GM12892 (cell line): ENCODE data around the gene XPR1.

Experiments
- POLR2AphosphoS5 ChIP-seq: IDR thresholded peaks from 2 replicates; pipeline ENCODE4 v1.6.1; 2011; ENCODE audit warnings: low read depth, low read length, control low read depth
- TAF1 ChIP-seq: IDR thresholded peaks from 2 replicates; pipeline ENCODE4 v1.6.1; 2011; ENCODE audit warnings: low read depth, mild to moderate bottlenecking, control low read depth, low read length, borderline replicate concordance

DNA sequence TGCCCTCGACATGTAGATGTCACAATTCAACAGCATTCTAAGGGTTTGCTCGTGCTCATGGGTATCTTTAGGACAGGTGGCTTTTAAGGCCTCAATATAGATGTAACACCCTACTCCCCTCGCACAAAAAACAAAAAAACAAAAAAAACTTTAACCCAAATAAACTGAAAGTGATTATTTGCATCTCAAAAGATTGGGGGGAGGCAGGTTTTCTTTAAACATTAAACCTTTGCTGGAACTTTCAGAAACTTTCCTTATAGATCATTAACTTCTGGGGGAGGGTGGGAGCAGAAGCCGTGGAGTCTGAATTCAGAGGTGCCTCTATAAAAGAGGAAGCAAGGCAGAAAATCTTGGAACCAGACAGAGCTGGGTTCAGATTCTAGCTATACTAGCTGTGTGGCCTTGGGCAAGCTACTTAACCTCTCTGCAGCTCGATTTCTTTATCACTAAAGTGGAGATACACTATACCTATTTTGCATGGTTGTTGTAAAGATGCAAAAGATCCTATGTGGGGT is 277.7 kb downstream of the XPR1 start:
- TF ChIP-seq TAF1 (no peak), POLR2AphosphoS5 (no peak)
